ENCODE results near the gene KRTAP3-1. TPM values are rescaled to one million over a fixed set of nuclear protein-coding genes. Genes with fewer than 3 reads are reported as not detected.
"Not testable (repeated sequence)": the region's sequence is repeated elsewhere in the genome, so short reads cannot be mapped to it uniquely, and the experiment has no call there.

Gene KRTAP3-1
- total RNA-seq, result not detected

DNA sequence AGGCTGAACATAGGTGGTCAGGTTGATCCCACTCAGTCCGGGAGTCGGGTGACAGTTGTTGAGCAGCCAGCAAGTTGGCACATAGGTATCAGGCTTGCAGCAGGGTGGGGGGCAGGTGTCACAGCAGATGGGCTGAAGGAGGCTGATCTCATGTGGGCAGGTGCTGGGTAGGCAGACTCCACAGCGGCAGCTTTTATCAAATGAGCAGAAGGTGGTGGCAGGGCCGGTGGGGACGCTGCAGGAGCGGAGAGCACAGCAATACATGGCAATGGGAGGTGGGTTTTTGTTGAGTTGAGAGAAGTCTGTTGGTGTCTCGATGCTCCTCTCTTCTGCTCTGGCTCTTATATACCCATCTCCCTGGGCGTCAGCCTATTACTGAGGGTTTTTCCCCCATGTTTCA is at the start of gene KRTAP3-1:
KRTAP3-1 (minus strand) TSS at position 318 of the 400 bp plus-strand sequence; CDS start at position 264, 54 bp downstream.
- Histone ChIP-seq H3K4me3 (ENCODE audit: low read length) (no peak within 1 kb of the TSS), H3K4me1 (ENCODE audit: insufficient read depth, low read length) (no peaks in the 10 kb centered on the region), H3K9me3 (ENCODE audit: low read depth, low read length) (no peaks in the 10 kb centered on the region), H3K27me3 (ENCODE audit: insufficient read depth, low read length) (peaks cover 2% of the 10 kb centered on the region)

GRCh38 chr17:41057547-41057946 is 48.6 kb upstream of the KRTAP3-1 start:
- no peak overlapping the region for H3K4me3 ChIP-seq (ENCODE audit: low read length)
- no peaks in the 10 kb centered on the region for H3K4me1 ChIP-seq (ENCODE audit: insufficient read depth, low read length)
- H3K27me3 ChIP-seq (ENCODE audit: insufficient read depth, low read length), result peaks cover 26% of the 10 kb centered on the region
- H3K9me3 ChIP-seq (ENCODE audit: low read depth, low read length), result no peaks in the 10 kb centered on the region

- H3K4me1 ChIP-seq (ENCODE audit: insufficient read depth, low read length), result not testable (repeated sequence)
These were observed 46.2 kb upstream of the KRTAP3-1 start, which contains the start of gene KRTAP2-2 for GRCh38 chr17:41055130-41055529. TSS of gene KRTAP2-2 (minus strand) at chr17:41055230. CDS start at chr17:41055211, 19 bp downstream.

GRCh38 chr17:41054556-41054955 is 45.6 kb upstream of the KRTAP3-1 start:
- H3K27me3 ChIP-seq (ENCODE audit: insufficient read depth, low read length); H3K9me3 ChIP-seq (ENCODE audit: low read depth, low read length); H3K4me1 ChIP-seq (ENCODE audit: insufficient read depth, low read length); H3K4me3 ChIP-seq (ENCODE audit: low read length): not testable (repeated sequence)

More at GRCh38 chr17:41055130-41055529, 46.2 kb upstream of the KRTAP3-1 start, which contains the start of gene KRTAP2-2:
- not testable (repeated sequence) for H3K9me3 ChIP-seq (ENCODE audit: low read depth, low read length); H3K27me3 ChIP-seq (ENCODE audit: insufficient read depth, low read length); H3K4me3 ChIP-seq (ENCODE audit: low read length)

DNA sequence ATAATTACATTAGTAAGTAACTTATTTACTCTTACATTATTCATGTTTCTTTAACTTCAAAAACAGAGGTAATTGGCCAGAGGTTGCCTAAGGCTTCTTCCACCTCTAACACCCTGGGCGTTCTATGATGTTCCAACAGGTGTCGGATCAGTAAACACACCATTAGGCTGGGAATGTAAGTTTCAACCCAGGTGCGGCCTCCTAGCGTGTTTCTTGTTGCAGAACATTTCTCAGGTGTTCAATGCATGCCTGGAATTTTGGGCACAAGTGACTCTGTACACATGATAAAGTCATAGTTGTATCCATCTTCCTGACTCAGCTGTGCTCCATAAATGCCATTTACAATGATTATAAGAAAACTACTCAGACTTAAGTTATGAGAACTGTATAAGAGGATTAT is 45.1 kb upstream of the KRTAP3-1 start:
- H3K9me3 ChIP-seq (ENCODE audit: low read depth, low read length), result no peaks in the 10 kb centered on the region
- H3K4me3 ChIP-seq (ENCODE audit: low read length), result no peak overlapping the region
- H3K27me3 ChIP-seq (ENCODE audit: insufficient read depth, low read length), result peaks cover 8% of the 10 kb centered on the region
- no peaks in the 10 kb centered on the region for H3K4me1 ChIP-seq (ENCODE audit: insufficient read depth, low read length)

DNA sequence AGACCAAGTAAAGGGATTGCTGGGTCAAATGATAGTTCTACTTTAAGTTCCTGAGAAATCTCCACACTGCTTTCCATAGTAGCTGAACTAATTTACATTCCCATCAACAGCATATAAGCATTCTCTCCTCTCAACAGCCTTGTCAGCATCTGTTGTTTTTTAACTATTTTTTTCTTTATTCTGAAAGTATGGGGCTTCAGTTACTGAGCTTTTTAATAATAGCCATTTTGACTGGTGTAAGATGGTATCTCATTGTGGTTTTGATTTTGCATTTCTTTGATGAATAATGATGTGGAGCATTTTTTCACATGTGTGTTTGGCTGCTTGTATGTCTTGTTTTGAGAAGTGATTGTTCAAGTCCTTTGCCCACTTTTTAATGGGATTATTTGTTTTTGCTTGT is 43.6 kb upstream of the KRTAP3-1 start:
- Histone ChIP-seq H3K4me1 (ENCODE audit: insufficient read depth, low read length) (no peaks in the 10 kb centered on the region), H3K4me3 (ENCODE audit: low read length) (no peak overlapping the region), H3K9me3 (ENCODE audit: low read depth, low read length) (no peaks in the 10 kb centered on the region), H3K27me3 (ENCODE audit: insufficient read depth, low read length) (no peaks in the 10 kb centered on the region)

- Histone ChIP-seq H3K4me3 (ENCODE audit: low read length) (no peak overlapping the region), H3K9me3 (ENCODE audit: low read depth, low read length) (no peaks in the 10 kb centered on the region), H3K4me1 (ENCODE audit: insufficient read depth, low read length) (no peaks in the 10 kb centered on the region), H3K27me3 (ENCODE audit: insufficient read depth, low read length) (no peaks in the 10 kb centered on the region)
These were observed 40.2 kb upstream of the KRTAP3-1 start for GRCh38 chr17:41049110-41049509.

GRCh38 chr17:41048441-41048840 is 39.5 kb upstream of the KRTAP3-1 start:
- no peak overlapping the region for H3K4me3 ChIP-seq (ENCODE audit: low read length)
- peaks cover 5% of the 10 kb centered on the region for H3K27me3 ChIP-seq (ENCODE audit: insufficient read depth, low read length)
- no peaks in the 10 kb centered on the region for H3K4me1 ChIP-seq (ENCODE audit: insufficient read depth, low read length)
- H3K9me3 ChIP-seq (ENCODE audit: low read depth, low read length), result no peaks in the 10 kb centered on the region

DNA sequence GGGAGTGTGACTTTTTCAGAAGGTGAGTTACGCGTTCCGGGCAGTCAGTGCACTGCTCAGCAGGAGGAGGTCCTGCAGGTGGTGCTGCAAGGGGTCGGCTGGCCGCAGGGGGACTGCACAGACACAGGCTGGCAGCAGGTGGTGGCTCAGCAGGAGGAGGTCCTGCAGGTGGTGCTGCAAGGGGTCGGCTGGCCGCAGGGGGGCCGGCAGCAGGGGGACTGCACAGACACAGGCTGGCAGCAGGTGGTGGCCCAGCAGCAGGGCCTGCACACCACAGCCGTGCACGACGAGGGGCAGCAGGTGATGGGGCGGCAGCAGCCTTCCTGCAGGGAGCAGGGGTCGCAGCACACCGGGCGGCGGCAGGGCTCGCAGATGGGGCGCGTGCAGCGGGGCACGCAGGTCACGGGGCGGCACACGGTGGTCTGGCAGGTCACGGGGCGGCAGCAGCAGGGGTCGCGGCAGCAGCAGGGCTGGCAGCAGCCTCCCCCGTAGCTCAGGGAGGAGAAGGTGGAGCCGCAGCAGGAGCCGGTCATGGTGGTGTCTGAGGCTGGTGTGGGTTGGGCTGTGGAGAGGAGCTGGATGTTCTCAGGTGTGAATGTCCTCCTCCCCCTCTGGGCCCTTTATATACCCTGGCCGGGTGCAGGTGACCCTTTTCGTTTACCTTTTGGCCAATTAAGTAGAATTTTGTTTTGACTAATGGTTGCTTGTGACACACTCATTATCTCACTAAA is 38.0 kb upstream of the KRTAP3-1 start, which contains the start of gene KRTAP2-1:
KRTAP2-1 (minus strand) TSS at position 582 of the 731 bp plus-strand sequence; CDS start at position 533, 49 bp downstream.
- peaks cover 10% of the 10 kb centered on the region for H3K27me3 ChIP-seq (ENCODE audit: insufficient read depth, low read length)
- H3K9me3 ChIP-seq (ENCODE audit: low read depth, low read length); H3K4me1 ChIP-seq (ENCODE audit: insufficient read depth, low read length); H3K4me3 ChIP-seq (ENCODE audit: low read length): not testable (repeated sequence)

DNA sequence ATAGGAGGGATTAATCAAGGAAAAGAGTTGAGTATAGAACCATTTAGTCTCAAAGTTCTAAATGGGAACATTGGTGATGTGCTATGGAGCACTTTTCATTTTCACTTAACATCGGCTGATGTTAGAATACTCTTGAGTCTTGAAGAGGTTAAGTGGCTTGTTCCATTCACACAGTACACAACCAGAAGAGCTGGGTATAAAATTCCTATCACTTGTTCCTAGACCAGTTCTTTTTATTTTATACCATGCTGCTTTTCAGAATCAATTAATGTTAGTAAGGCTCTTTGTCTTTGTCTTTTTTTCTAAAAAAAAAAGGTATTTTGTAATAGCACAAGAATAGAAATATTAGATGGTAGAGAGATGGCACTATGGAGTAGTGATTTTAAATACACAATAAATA is 34.0 kb upstream of the KRTAP3-1 start:
- Histone ChIP-seq H3K4me3 (ENCODE audit: low read length) (no peak overlapping the region), H3K4me1 (ENCODE audit: insufficient read depth, low read length) (no peaks in the 10 kb centered on the region), H3K27me3 (ENCODE audit: insufficient read depth, low read length) (peaks cover 10% of the 10 kb centered on the region), H3K9me3 (ENCODE audit: low read depth, low read length) (peaks cover 6% of the 10 kb centered on the region)

DNA sequence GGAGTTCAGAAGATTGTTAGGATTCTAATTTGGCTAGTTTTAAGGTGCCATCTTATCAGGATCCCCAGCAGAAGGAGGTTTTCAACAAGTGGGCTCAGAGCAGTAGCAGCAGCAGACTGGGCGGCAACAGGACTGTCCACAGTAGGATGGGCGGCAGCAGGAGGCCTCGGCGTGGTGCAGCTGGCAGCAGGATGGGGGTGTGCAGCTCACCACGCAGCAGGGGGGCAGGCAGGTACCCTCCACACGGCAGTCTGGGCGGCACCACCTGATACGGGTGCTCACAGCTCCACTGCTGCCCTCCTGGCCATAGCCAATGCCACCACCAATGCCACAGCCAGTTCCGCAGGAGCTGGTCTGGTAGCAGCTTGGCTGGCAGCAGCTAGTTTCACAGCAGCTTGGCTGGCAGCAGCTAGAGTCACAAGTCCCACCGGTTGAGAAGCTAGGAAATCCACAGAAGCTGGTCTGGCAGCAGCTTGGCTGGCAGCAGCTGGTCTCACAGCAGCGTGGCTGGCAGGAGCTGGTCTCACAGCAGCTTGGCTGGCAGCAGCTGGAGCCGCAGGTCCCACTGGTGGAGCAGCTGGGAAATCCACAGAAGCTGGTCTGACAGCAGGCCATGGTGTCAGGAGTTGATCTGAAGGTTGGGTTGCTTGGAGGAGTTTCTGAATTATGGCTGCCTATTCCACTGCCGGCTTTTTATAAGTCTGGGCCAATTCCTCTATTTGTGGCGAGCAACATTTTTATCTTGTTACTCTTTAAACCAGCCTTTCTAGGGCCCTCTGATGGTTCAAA is 32.0 kb upstream of the KRTAP3-1 start, which contains the start of gene KRTAP1-1:
KRTAP1-1 (minus strand) TSS at position 668 of the 789 bp plus-strand sequence; CDS start at position 615, 53 bp downstream.
- not testable (repeated sequence) for H3K9me3 ChIP-seq (ENCODE audit: low read depth, low read length); H3K4me3 ChIP-seq (ENCODE audit: low read length); H3K4me1 ChIP-seq (ENCODE audit: insufficient read depth, low read length)
- H3K27me3 ChIP-seq (ENCODE audit: insufficient read depth, low read length), result peaks cover 10% of the 10 kb centered on the region

DNA sequence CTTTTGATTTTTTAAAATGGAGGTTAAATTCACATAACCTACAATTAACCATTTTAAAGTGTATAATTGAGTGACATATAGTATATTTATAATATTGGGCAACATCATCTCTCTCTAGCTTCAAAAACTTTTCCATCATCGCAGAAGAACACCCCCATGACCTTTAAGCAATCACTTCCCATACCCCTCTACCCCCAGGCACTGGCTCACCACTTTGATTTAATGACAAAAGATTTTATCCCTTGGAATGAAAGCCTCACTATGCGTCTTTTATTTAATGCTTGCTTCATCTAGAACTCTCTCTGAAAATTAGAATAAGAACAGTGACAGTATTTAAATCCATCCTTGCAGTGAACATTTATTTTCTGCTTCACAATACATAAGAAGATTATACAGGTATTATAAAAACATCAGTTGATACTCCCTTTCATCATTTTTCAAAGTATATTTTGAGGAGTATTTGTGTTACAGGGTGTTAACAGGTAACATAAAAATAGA is 29.0 kb upstream of the KRTAP3-1 start:
- peaks cover 5% of the 10 kb centered on the region for H3K9me3 ChIP-seq (ENCODE audit: low read depth, low read length)
- H3K27me3 ChIP-seq (ENCODE audit: insufficient read depth, low read length), result peaks cover 5% of the 10 kb centered on the region
- no peaks in the 10 kb centered on the region for H3K4me1 ChIP-seq (ENCODE audit: insufficient read depth, low read length)
- no peak overlapping the region for H3K4me3 ChIP-seq (ENCODE audit: low read length)

DNA sequence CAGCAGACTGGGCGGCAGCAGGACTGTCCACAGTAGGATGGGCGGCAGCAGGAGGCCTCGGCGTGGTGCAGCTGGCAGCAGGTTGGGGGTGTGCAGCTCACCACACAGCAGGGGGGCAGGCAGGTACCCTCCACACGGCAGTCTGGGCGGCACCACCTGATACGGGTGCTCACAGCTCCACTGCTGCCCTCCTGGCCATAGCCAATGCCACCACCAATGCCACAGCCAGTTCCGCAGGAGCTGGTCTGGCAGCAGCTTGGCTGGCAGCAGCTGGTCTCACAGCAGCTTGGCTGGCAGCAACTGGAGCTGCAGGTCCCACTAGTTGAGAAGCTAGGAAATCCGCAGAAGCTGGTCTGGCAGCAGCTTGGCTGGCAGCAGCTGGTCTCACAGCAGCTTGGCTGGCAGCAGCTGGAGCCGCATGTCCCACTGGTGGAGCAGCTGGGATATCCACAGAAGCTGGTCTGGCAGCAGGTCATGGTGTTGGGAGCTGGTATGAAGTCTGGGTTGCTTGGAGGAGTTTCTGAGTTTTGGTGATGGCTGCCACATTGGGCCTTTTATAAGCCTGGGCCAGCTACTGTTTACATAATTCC is 25.5 kb upstream of the KRTAP3-1 start, which contains the start of gene KRTAP1-3:
KRTAP1-3 (minus strand) TSS at position 529 of the 590 bp plus-strand sequence; CDS start at position 476, 53 bp downstream.
- H3K4me1 ChIP-seq (ENCODE audit: insufficient read depth, low read length); H3K27me3 ChIP-seq (ENCODE audit: insufficient read depth, low read length); H3K9me3 ChIP-seq (ENCODE audit: low read depth, low read length); H3K4me3 ChIP-seq (ENCODE audit: low read length): not testable (repeated sequence)

DNA sequence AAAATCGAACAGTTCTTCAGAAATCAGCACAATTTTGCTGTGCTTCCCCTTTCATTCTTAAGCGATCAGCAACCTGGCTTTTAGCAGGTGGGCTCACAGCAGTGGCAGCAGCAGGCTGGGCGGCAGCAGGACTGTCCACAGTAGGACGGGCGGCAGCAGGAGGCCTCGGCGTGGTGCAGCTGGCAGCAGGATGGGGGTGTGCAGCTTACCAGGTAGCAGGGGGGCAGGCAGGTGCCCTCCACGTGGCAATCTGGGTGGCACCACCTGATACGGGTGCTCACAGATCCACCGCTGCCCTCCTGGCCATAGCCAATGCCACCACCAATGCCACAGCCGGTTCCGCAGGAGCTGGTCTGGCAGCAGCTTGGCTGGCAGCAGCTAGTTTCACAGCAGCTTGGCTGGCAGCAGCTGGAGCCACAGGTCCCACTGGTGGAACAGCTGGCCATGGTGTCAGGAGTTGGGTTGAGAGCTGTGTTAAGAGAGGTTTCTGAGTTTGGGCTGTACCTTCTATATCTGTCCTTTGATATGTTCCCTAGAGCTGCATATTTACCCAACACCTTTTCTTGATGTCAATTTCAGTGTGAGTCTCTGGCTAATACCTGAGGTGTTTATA is 20.8 kb upstream of the KRTAP3-1 start, which contains the start of gene KRTAP1-4:
KRTAP1-4 (minus strand) TSS at position 563 of the 613 bp plus-strand sequence; CDS start at position 446, 117 bp downstream.
- H3K4me3 ChIP-seq (ENCODE audit: low read length), result no peak within 1 kb of the TSS
- no peaks in the 10 kb centered on the region for H3K9me3 ChIP-seq (ENCODE audit: low read depth, low read length)
- H3K27me3 ChIP-seq (ENCODE audit: insufficient read depth, low read length), result peaks cover 4% of the 10 kb centered on the region
- no peaks in the 10 kb centered on the region for H3K4me1 ChIP-seq (ENCODE audit: insufficient read depth, low read length)
